ENCODE measurements around the gene KDM2A.

The KDM2A gene

GRCh38 chr11:67118801-67119584 is at the start of gene KDM2A:
Gene KDM2A, plus strand, starts transcription at chr11:67119263. Its CDS starts 2,054 bp downstream, at chr11:67121317.
- peak; percentile 100 for DNase-seq

- DNase-seq, result peak; percentile 61
Observed at GRCh38 chr11:67071420-67072284, 47.4 kb upstream of the KDM2A start.

GRCh38 chr11:67072295-67072694 is 46.8 kb upstream of the KDM2A start:
- no peak for DNase-seq

GRCh38 chr11:67073908-67074307 is 45.2 kb upstream of the KDM2A start:
- no peak for DNase-seq

DNA sequence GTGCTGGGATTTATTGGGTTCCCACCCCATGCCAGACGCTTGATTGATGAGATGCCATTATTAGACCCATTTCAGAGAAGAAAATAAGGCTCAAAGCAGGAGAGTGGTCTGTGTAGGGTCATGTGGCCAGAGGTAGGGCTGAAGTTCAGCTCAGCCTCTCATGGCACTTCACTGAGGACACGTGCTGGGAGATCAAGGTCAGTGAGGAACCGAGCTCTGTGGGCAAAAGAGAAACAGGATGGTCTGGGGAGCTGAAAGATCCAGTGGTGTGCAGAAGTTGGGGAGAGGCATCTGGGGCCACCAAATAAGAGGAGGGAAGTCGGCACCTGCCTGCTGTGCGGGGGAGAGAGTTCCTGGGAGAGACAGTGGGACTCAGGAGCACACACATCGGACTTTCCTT is 42.9 kb upstream of the KDM2A start:
- DNase-seq, result no peak

GRCh38 chr11:67079065-67079705 is 39.9 kb upstream of the KDM2A start:
- DNase-seq, result no peak

DNA sequence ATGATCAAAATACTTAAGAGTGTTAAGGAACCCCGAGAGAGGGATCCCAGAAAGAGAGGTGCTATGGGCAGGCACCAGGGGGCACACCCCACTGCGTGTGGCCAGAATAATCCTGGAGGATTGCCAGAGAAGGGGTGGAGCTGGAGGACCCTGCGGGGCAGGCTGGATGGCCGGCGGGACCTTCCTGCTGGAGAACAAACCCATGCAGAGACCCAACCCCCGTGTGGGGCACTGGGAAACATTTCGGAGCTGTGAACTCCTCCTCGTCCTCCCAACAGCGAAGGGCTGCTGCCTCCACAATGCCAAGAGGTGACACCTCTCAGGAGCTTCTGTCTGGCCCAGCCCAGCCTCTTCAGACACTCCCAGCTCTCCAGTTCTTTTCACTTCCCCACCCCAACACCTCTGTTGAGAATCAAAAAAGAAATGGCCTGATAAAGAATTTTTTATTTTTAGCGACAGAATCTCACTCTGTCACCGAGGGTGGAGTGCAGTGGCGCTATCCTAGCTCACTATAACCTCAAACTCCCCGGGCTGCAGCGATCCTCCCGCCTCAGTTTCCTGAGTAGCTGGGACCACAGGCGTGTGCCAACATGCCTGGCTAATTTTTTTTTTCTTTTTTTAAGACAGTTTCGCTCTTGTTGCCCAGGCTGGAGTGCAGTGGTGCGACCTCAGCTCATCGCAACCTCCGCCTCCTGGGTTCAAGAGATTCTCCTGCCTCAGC is 36.8 kb upstream of the KDM2A start:
- DNase-seq, result no peak

DNA sequence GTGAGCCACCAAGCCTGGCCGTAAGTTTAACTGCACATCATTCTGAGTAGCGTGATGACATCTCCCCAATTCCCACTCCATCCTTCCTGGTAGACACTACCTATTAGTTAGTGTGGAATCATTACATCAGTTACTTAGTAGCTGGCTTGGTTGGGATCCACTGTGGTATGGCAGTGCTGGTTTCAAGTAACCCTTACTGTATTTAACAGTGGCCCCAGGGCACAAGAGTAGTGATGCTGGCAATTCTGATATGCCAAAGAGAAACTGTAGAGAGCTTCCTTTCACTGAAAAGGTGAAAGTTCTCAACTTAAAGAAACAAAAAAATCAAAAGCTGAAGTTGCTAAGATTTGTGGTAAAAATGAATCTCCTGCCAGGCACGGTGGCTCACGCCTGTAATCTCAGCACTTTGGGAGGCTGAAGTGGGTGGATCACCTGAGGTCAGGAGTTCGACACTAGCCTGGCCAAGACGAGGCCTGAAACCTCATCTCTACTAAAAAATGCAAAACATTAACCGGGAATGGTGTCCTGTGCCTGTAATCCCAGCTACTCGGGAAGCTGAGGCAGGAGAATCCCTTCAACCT is 35.2 kb upstream of the KDM2A start:
- no peak for DNase-seq

- no peak for DNase-seq
Observed at GRCh38 chr11:67085617-67086016, 33.4 kb upstream of the KDM2A start.

DNA sequence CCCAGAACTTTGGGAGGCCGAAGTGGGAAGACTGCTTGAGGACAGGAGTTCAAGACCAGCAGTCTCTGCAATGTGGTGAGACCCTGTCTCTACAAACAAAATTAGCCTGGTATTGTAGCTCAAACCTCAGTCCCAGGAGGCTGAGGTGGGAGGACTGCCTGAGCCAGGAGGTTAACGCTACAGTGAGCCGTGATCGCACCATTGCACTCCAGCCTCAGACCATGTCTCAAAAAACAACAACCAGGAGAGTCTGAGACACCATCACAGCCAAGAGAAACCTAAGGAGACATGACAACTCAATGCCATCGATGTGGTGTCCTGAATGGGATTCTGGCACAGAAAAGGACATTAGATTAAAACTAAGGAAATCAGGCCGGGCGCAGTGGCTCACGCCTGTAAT is 28.3 kb upstream of the KDM2A start:
- DNase-seq, result no peak

DNA sequence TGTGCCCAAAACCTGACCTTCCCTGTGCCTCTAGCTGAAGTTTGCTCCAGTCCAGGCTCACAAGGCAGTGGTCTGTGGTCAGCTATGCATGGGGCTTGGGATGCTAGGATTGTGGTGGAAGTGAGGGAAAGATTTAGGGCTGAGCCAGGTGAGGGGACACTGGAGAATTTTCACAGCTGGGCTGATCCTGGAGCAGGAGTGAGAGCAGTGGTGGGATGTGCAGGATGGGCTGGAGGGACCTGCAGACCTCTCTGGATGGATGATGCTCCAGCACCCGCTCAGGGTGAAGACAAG is 23.9 kb upstream of the KDM2A start:
- DNase-seq, result no peak

GRCh38 chr11:67098799-67099429 is 20.1 kb upstream of the KDM2A start:
- DNase-seq, result no peak

DNA sequence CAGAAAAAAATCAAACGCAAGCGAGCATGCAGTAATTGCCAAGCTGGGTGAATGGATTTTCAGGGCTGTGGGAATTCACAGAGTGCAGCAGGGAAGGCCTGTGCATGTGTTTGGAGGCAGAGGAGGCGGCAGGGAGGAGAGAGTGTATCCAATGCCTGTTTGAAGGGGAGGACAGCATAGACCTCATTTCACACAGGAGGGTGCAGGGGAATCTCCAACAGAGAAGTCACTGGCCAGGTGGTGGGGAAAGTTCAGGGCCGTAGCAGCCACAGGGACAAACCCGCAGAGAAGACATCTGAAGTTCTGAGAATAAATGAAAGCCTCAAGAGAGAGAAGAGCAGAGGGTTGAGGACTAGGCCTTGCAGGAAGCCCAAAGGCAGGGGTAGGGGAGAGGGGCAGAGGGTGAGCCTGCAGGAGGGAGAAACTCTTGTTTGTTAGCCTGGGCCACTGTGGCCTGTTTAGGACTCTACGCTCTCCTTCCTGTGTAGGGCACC is 19.2 kb upstream of the KDM2A start:
- no peak for DNase-seq

DNA sequence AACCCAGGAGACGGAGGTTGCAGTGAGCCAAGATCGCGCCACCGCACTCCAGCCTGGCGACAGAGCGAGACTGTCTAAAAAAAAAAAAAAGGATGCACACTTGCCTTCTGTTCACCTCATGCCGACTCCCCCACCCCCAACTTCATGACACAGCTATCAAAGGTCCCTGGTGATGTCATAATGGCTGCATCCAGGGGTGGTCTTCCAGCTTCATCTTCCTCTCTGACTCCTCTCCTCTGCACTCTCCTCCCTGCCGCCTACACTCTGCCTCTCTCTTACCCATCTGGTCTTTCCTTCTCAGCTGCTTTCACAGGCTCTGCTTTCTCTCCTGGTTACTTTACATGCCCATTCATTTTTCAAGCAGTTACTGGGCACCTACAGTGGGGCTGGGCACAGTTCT is 16.4 kb upstream of the KDM2A start:
- no peak for DNase-seq

- no peak for DNase-seq
Observed at GRCh38 chr11:67105964-67106363, 13.1 kb upstream of the KDM2A start.

DNA sequence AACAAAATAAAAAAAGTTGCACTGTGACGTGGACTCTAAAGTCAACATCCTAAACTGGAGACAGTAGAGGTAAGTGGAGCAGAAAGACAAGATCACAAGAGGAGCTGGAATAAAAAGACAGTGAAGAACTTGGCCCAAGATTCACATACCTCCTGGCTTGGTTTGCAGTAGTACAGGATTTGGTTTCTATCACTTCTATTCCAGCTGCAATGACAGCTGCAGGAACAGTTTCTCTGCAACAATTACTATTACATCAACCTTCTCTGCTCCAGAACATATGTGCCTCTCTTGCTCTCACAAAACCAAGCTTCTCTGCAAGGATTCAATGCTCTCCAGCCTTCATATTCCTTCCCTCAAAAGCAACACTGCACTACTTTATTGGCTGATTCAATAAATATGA is 7.8 kb upstream of the KDM2A start:
- DNase-seq, result no peak

GRCh38 chr11:67113231-67113721 is 5.8 kb upstream of the KDM2A start:
- DNase-seq, result peak; percentile 34

GRCh38 chr11:67114275-67114896 is 4.7 kb upstream of the KDM2A start:
- no peak for DNase-seq

GRCh38 chr11:67116758-67117105 is 2.3 kb upstream of the KDM2A start:
- no peak for DNase-seq

DNA sequence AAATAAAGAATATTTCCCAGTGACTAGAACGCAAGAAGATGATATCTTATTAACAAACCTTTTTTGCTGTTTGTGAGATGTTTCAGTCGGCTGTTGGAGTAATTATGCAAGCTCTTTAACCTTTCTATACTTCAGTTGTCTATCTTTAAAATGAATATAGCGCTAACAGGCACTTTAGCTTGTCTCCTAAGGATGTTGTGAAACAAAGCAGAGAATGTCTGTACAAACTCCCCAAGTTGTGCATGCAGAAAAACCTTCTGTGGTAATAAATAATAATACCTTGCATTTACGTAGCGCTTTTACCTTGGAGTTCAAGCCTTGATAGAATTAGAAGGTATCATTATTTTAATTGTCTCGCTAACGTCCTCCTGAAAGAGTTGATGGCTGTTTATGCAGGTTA is 1.9 kb upstream of the KDM2A start:
- no peak for DNase-seq

- DNase-seq, result peak; percentile 35
Observed at GRCh38 chr11:67117672-67118180, 1.3 kb upstream of the KDM2A start.

Data from CD4-positive, alpha-beta T cell treated with Interleukin-15 for 1 hour (primary cell).